Measurements from ENCODE around the gene FBXO31. TPM values are rescaled to one million over a fixed set of nuclear protein-coding genes. Genes with fewer than 3 reads are reported as not detected.
"Not testable (repeated sequence)": the region's sequence is repeated elsewhere in the genome, so short reads cannot be mapped to it uniquely, and the experiment has no call there.

FBXO31 gene
- polyA plus RNA-seq, 3 donors, result 18.7 to 22.6 (median 18.9) TPM

- DNase-seq (ENCODE audit: low read depth in 3 of 3, low spot score in 2 of 3), result no peak
Observed at GRCh38 chr16:87366288-87366687, 17.3 kb downstream of the FBXO31 start.

GRCh38 chr16:87365021-87365713 lies 18.4 kb downstream of the FBXO31 start:
- no peak for DNase-seq (ENCODE audit: low read depth in 3 of 3, low spot score in 2 of 3)

GRCh38 chr16:87363771-87364455 lies 19.7 kb downstream of the FBXO31 start:
- no peak for DNase-seq (ENCODE audit: low read depth in 3 of 3, low spot score in 2 of 3)

GRCh38 chr16:87362828-87363559 lies 20.6 kb downstream of the FBXO31 start:
- DNase-seq (ENCODE audit: low read depth in 3 of 3, low spot score in 2 of 3), result not testable (repeated sequence)

GRCh38 chr16:87361916-87362619 lies 21.5 kb downstream of the FBXO31 start:
- no peak for DNase-seq (ENCODE audit: low read depth in 3 of 3, low spot score in 2 of 3)

- DNase-seq (ENCODE audit: low read depth in 3 of 3, low spot score in 2 of 3), result no peak
Observed at GRCh38 chr16:87360862-87361610, 22.5 kb downstream of the FBXO31 start.

GRCh38 chr16:87359121-87359520 lies 24.5 kb downstream of the FBXO31 start:
- no peak for DNase-seq (ENCODE audit: low read depth in 3 of 3, low spot score in 2 of 3)

GRCh38 chr16:87358696-87359095 lies 24.9 kb downstream of the FBXO31 start:
- DNase-seq (ENCODE audit: low read depth in 3 of 3, low spot score in 2 of 3), result no peak

GRCh38 chr16:87358250-87358649 lies 25.3 kb downstream of the FBXO31 start:
- no peak for DNase-seq (ENCODE audit: low read depth in 3 of 3, low spot score in 2 of 3)

- DNase-seq (ENCODE audit: low read depth in 3 of 3, low spot score in 2 of 3), result no peak
Observed at GRCh38 chr16:87356491-87356853, 27.1 kb downstream of the FBXO31 start.

- no peak for DNase-seq (ENCODE audit: low read depth in 3 of 3, low spot score in 2 of 3)
Observed at GRCh38 chr16:87353613-87354012, 30.0 kb downstream of the FBXO31 start.

- DNase-seq (ENCODE audit: low read depth in 3 of 3, low spot score in 2 of 3), result no peak
Observed at GRCh38 chr16:87352818-87353217, 30.8 kb downstream of the FBXO31 start.

- no peak for DNase-seq (ENCODE audit: low read depth in 3 of 3, low spot score in 2 of 3)
Observed at GRCh38 chr16:87351320-87351698, 32.3 kb downstream of the FBXO31 start.

GRCh38 chr16:87350681-87351319 lies 32.8 kb downstream of the FBXO31 start:
- DNase-seq (ENCODE audit: low read depth in 3 of 3, low spot score in 2 of 3), result no peak

GRCh38 chr16:87350031-87350430 lies 33.5 kb downstream of the FBXO31 start:
- DNase-seq (ENCODE audit: low read depth in 3 of 3, low spot score in 2 of 3), result no peak

GRCh38 chr16:87348616-87349157 lies 34.9 kb downstream of the FBXO31 start:
- no peak for DNase-seq (ENCODE audit: low read depth in 3 of 3, low spot score in 2 of 3)

GRCh38 chr16:87347932-87348615 lies 35.5 kb downstream of the FBXO31 start:
- DNase-seq (ENCODE audit: low read depth in 3 of 3, low spot score in 2 of 3), result no peak

- no peak for DNase-seq (ENCODE audit: low read depth in 3 of 3, low spot score in 2 of 3)
Observed at GRCh38 chr16:87346517-87347060, 37.0 kb downstream of the FBXO31 start.
